PC-3 (cell line): ENCODE data around the gene LDLRAP1.

Source experiments
- CTCF ChIP-seq: fragments of 300-600 bp; sonication (generic); conservative IDR thresholded peaks from 2 replicates; pipeline ENCODE4 v1.5.1; 2017; ENCODE audit warnings: antibody characterized with exemption, low read depth, mild to moderate bottlenecking, low read length
- EZH2phosphoT487 ChIP-seq: fragments of 300-600 bp; sonication (generic); IDR thresholded peaks from 2 replicates; pipeline ENCODE4 v1.6.1; 2018; ENCODE audit warnings: mild to moderate bottlenecking, antibody characterized with exemption, low read length, borderline replicate concordance

DNA sequence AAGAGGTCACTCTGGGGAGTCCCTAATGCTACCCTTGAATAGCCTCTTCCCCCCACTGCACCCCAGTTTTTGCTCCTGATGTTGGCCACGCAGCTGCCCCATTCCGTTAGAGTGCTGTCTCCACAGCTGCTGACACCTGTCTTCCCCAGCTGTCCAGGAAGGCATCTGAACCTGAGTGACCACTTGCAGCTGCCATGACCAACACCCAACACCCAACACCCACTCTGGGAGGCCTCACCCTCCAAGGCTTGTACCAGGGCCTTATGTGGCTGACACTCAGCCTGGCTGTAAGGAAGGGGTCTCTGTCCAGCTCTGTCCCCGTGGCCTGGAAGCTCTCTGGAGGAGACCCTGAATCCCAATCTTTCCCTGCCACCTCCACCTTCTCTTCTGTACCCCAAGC, 26.7 kb upstream of the LDLRAP1 start:
- no peak for TF ChIP-seq CTCF
- TF ChIP-seq EZH2phosphoT487, result no peak
